SK-N-SH treated with all-trans-retinoic acid at 6 μM for 48 hours (cell line): Measurements from ENCODE around the gene CAV2.

Experiments used
- ATAC-seq: fragments of 200-7000 bp; cut with Tn5 transposase; 3 replicates; pipeline ENCODE4 v1.9.1; 2020; ENCODE audit warnings: mild to moderate bottlenecking, moderate library complexity
- ARNTL ChIP-seq: fragments of 450-650 bp; formaldehyde crosslinking; IDR thresholded peaks from 2 replicates; pipeline ENCODE4 v1.5.0; 2020; ENCODE audit warnings: low read depth, mild to moderate bottlenecking, moderate library complexity, borderline replicate concordance
- BACH2 ChIP-seq: fragments of 250-450 bp; sonication (Bioruptor Pico); IDR thresholded peaks from 2 replicates; pipeline ENCODE4 v1.9.0; 2021; ENCODE audit warnings: mild to moderate bottlenecking, borderline replicate concordance
- CSDC2 ChIP-seq: fragments of 250-450 bp; sonication (Bioruptor Pico); IDR thresholded peaks from 2 replicates; pipeline ENCODE4 v1.5.0; 2020; ENCODE audit warnings: mild to moderate bottlenecking, moderate library complexity
- GLIS3 ChIP-seq: fragments of 250-450 bp; sonication (Bioruptor Pico); IDR thresholded peaks from 2 replicates; pipeline ENCODE4 v1.5.0; 2020; ENCODE audit warnings: mild to moderate bottlenecking, moderate library complexity
- PATZ1 ChIP-seq: fragments of 250-450 bp; sonication (Bioruptor Pico); IDR thresholded peaks from 2 replicates; pipeline ENCODE4 v1.8.0; 2020; ENCODE audit warnings: mild to moderate bottlenecking, moderate library complexity, borderline replicate concordance
- POU6F1 ChIP-seq: fragments of 250-450 bp; sonication (Bioruptor Pico); IDR thresholded peaks from 2 replicates; pipeline ENCODE4 v1.8.0; 2021; ENCODE audit warnings: low read depth, mild to moderate bottlenecking, moderate library complexity, borderline replicate concordance
- RARB ChIP-seq: fragments of 250-450 bp; sonication (Bioruptor Pico); IDR thresholded peaks from 2 replicates; pipeline ENCODE4 v1.8.0; 2021; ENCODE audit warnings: mild to moderate bottlenecking, moderate library complexity
- TOX ChIP-seq: fragments of 250-450 bp; sonication (Bioruptor Pico); IDR thresholded peaks from 2 replicates; pipeline ENCODE4 v1.8.0; 2021; ENCODE audit warnings: mild to moderate bottlenecking, moderate library complexity, borderline replicate concordance
- ZFP3 ChIP-seq: fragments of 250-450 bp; sonication (Bioruptor Pico); IDR thresholded peaks from 2 replicates; pipeline ENCODE4 v1.5.0; 2020; ENCODE audit warnings: mild to moderate bottlenecking, moderate library complexity
- ZFP30 ChIP-seq: fragments of 450-650 bp; formaldehyde crosslinking; IDR thresholded peaks from 2 replicates; pipeline ENCODE4 v1.5.0; 2022; ENCODE audit warnings: mild to moderate bottlenecking, moderate library complexity
- ZNF565 ChIP-seq: fragments of 450-650 bp; formaldehyde crosslinking; conservative IDR thresholded peaks from 2 replicates; pipeline ENCODE4 v1.5.0; 2020; ENCODE audit warnings: low read depth, mild to moderate bottlenecking, moderate library complexity
- ZNF70 ChIP-seq: fragments of 450-650 bp; formaldehyde crosslinking; IDR thresholded peaks from 2 replicates; pipeline ENCODE4 v1.5.0; 2020; ENCODE audit warnings: mild to moderate bottlenecking, moderate library complexity
- ZNF8 ChIP-seq: fragments of 450-650 bp; formaldehyde crosslinking; IDR thresholded peaks from 2 replicates; pipeline ENCODE4 v1.5.0; 2020; ENCODE audit warnings: mild to moderate bottlenecking, moderate library complexity
- TF ChIP-seq, protein P1 (sequence below): fragments of 250-450 bp; sonication (Bioruptor Pico); IDR thresholded peaks from 2 replicates; pipeline ENCODE4 v1.5.1; 2020; ENCODE audit warnings: low read depth, mild to moderate bottlenecking, moderate library complexity
- TF ChIP-seq, protein P2 (sequence below): fragments of 250-450 bp; sonication (Bioruptor Pico); IDR thresholded peaks from 2 replicates; pipeline ENCODE4 v1.5.0; 2020; ENCODE audit warnings: mild to moderate bottlenecking, moderate library complexity
- TF ChIP-seq, protein P3 (sequence below): fragments of 250-450 bp; sonication (Bioruptor Pico); IDR thresholded peaks from 2 replicates; pipeline ENCODE4 v1.5.1; 2021; ENCODE audit warnings: mild to moderate bottlenecking, moderate library complexity

Gene CAV2

GRCh38 chr7:116543664-116544063 is 44.1 kb downstream of the CAV2 start:
- TF ChIP-seq ARNTL (CRISPR knock-in tag) (no peak), ZNF565 (CRISPR knock-in tag) (no peak), POU6F1 (CRISPR knock-in tag) (no peak), RARB (CRISPR knock-in tag) (no peak), TOX (CRISPR knock-in tag) (no peak), PATZ1 (CRISPR knock-in tag) (no peak), ZNF8 (CRISPR knock-in tag) (no peak)
- TF ChIP-seq, protein P1, sequence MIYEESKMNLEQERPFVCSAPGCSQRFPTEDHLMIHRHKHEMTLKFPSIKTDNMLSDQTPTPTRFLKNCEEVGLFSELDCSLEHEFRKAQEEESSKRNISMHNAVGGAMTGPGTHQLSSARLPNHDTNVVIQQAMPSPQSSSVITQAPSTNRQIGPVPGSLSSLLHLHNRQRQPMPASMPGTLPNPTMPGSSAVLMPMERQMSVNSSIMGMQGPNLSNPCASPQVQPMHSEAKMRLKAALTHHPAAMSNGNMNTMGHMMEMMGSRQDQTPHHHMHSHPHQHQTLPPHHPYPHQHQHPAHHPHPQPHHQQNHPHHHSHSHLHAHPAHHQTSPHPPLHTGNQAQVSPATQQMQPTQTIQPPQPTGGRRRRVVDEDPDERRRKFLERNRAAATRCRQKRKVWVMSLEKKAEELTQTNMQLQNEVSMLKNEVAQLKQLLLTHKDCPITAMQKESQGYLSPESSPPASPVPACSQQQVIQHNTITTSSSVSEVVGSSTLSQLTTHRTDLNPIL (CRISPR knock-in tag) = no peak
- TF ChIP-seq, protein P2, sequence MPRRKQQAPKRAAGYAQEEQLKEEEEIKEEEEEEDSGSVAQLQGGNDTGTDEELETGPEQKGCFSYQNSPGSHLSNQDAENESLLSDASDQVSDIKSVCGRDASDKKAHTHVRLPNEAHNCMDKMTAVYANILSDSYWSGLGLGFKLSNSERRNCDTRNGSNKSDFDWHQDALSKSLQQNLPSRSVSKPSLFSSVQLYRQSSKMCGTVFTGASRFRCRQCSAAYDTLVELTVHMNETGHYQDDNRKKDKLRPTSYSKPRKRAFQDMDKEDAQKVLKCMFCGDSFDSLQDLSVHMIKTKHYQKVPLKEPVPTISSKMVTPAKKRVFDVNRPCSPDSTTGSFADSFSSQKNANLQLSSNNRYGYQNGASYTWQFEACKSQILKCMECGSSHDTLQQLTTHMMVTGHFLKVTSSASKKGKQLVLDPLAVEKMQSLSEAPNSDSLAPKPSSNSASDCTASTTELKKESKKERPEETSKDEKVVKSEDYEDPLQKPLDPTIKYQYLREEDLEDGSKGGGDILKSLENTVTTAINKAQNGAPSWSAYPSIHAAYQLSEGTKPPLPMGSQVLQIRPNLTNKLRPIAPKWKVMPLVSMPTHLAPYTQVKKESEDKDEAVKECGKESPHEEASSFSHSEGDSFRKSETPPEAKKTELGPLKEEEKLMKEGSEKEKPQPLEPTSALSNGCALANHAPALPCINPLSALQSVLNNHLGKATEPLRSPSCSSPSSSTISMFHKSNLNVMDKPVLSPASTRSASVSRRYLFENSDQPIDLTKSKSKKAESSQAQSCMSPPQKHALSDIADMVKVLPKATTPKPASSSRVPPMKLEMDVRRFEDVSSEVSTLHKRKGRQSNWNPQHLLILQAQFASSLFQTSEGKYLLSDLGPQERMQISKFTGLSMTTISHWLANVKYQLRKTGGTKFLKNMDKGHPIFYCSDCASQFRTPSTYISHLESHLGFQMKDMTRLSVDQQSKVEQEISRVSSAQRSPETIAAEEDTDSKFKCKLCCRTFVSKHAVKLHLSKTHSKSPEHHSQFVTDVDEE = no peak
- TF ChIP-seq, protein P3, sequence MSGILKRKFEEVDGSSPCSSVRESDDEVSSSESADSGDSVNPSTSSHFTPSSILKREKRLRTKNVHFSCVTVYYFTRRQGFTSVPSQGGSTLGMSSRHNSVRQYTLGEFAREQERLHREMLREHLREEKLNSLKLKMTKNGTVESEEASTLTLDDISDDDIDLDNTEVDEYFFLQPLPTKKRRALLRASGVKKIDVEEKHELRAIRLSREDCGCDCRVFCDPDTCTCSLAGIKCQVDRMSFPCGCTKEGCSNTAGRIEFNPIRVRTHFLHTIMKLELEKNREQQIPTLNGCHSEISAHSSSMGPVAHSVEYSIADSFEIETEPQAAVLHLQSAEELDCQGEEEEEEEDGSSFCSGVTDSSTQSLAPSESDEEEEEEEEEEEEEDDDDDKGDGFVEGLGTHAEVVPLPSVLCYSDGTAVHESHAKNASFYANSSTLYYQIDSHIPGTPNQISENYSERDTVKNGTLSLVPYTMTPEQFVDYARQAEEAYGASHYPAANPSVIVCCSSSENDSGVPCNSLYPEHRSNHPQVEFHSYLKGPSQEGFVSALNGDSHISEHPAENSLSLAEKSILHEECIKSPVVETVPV = no peak
- ATAC-seq = peak; percentile 10

DNA sequence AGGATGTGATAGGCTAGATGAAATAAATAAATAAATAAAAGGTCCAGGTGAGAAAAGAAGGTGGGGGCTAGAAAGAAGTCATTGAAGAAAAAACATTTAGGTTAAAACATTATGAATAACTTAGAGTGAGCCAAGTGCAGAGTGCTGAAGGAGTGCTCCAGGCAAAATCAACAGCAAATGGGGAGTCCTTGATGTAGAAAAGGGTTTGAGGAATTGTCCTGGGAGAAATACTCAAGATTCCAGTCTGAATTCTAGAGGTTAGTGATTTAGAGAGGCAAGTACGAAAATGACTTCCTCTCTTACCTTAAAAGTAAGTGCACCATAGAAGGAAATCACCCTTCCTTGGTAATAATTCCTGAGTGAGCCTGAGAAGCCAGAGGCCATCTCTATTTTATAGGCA is 44.9 kb downstream of the CAV2 start:
- TF ChIP-seq ZNF8 (CRISPR knock-in tag) = no peak
- TF ChIP-seq, protein P2 = no peak
- no peak for TF ChIP-seq TOX (CRISPR knock-in tag)
- no peak for TF ChIP-seq ZFP3
- no peak for TF ChIP-seq CSDC2
- no peak for TF ChIP-seq ZFP30 (CRISPR knock-in tag)
- TF ChIP-seq BACH2 (CRISPR knock-in tag) = no peak
- TF ChIP-seq, protein P1 (CRISPR knock-in tag) = no peak
- TF ChIP-seq, protein P3 = no peak
- no peak for TF ChIP-seq PATZ1 (CRISPR knock-in tag)
- TF ChIP-seq GLIS3 (CRISPR knock-in tag) = no peak
- TF ChIP-seq ZNF70 (CRISPR knock-in tag) = no peak
- ATAC-seq = no peak
